Cardiac muscle cell (in vitro differentiated cells and primary cell): ENCODE measurements around the gene COL7A1. TPM values are rescaled to one million over a fixed set of nuclear protein-coding genes. Genes with fewer than 3 reads are reported as not detected.

ENCODE experiments used
- DNase-seq, 2 donors: peaks; one replicate each; pipeline versions ENCODE4 v3.0.0 to v3.0.0-alpha.2; 2010 to 2017; ENCODE audit warnings: low read depth in 1 of 2, low spot score in 1 of 2
- H3K27ac ChIP-seq: fragments of 200-600 bp; sonication (generic); 2 replicates; pipeline ENCODE4 v1.5.1; 2016
- H3K27me3 ChIP-seq: fragments of 200-600 bp; sonication (generic); 2 replicates; pipeline ENCODE4 v1.6.0; 2016; ENCODE audit warnings: control low read depth
- H3K36me3 ChIP-seq: fragments of 200-600 bp; sonication (generic); 2 replicates; pipeline ENCODE4 v1.5.1; 2016; ENCODE audit warnings: control low read depth
- H3K4me1 ChIP-seq: fragments of 200-600 bp; sonication (generic); 2 replicates; pipeline ENCODE4 v1.8.1; 2017; ENCODE audit warnings: low read depth, mild to moderate bottlenecking, mixed run types
- H3K4me3 ChIP-seq: fragments of 200-600 bp; sonication (generic); 2 replicates; pipeline ENCODE4 v1.5.1; 2016; ENCODE audit warnings: mild to moderate bottlenecking
- H3K9me3 ChIP-seq: fragments of 200-600 bp; sonication (generic); 2 replicates; pipeline ENCODE4 v1.5.1; 2017; ENCODE audit warnings: low read depth, mild to moderate bottlenecking, control low read depth
- CTCF ChIP-seq: IDR thresholded peaks from 2 replicates; pipeline ENCODE4 v1.5.1; 2012; ENCODE audit warnings: low read depth, mild to moderate bottlenecking, low read length
- polyA plus RNA-seq: library from polyadenylated mRNA; unstranded; fragments of >200 nt; fragmentation: Nextera tagmentation; extraction: Ambion mirVana; gene quantifications from 2 replicates; pipeline ENCODE4 v1.2.1, GENCODE V29; 2016
- total RNA-seq: library from RNA; depleted of rRNA; stranded (reverse); fragments of >200 nt; gene quantifications from 2 replicates; pipeline ENCODE4 v1.2.3, GENCODE V29; 2016

COL7A1 gene
- total and polyA plus RNA-seq, 2 experiments from 2014 or later = 53.8 to 63.0 TPM

DNA sequence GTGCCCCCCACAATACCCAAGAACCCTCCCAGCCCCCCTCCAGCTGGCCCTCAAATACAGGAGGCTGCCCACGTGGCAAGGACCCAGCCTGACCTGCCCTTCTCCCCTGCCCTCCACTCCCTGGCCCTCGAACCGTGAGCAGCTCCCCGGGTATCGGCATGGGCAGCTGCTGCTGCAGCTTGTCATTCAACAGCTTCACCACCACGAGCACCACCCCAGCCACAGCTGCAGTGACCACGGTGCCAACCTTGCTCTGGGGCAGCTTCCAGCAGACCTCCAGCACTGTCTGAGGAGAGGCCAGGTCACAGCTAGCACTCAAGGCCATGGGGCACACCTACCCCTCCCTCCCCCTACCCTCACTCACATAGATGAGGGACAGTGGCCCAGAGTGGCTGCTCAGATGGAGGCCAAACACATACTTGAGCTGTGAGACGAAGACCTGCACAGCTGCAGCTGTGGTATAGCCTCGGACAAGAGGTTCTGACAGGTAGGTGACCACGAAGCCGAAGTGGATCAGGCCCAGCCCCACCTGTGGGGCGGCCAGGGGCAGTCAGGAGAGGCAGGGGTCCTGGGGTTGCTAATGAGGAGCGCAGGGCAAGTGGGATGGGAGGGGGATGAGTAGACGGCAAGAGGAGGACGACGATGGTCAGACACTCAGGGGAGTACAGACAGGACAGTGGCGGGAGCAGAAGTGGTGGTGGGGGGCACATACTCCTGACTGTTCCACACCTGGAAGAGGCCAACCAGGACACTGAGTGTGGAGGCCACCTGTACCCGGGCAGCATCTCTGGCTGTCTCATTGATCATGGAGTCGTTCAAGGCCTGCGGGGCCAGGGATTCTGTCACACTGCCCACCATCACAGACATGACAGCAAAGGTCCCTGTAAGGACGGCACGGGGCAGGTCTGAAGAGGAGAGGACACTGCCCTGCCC lies 36.7 kb upstream of the COL7A1 start:
- Histone ChIP-seq H3K27me3 (no peaks in the 10 kb centered on the region), H3K4me3 (no peak overlapping the region), H3K36me3 (peaks cover 12% of the 10 kb centered on the region), H3K27ac (no peak overlapping the region), H3K9me3 (no peaks in the 10 kb centered on the region), H3K4me1 (peaks cover 12% of the 10 kb centered on the region)
- TF ChIP-seq CTCF = no peak
- no peak for DNase-seq

GRCh38 chr3:48630833-48631232 lies 35.7 kb upstream of the COL7A1 start:
- Histone ChIP-seq H3K27ac (no peak overlapping the region), H3K9me3 (no peaks in the 10 kb centered on the region), H3K36me3 (peaks cover 12% of the 10 kb centered on the region), H3K4me3 (no peak overlapping the region), H3K4me1 (peaks cover 7% of the 10 kb centered on the region), H3K27me3 (no peaks in the 10 kb centered on the region)
- TF ChIP-seq CTCF = no peak
- DNase-seq = no peak

GRCh38 chr3:48630407-48630806 lies 35.3 kb upstream of the COL7A1 start:
- Histone ChIP-seq H3K4me3 (no peak overlapping the region), H3K27ac (no peak overlapping the region), H3K27me3 (no peaks in the 10 kb centered on the region), H3K9me3 (no peaks in the 10 kb centered on the region), H3K4me1 (peaks cover 7% of the 10 kb centered on the region), H3K36me3 (peaks cover 12% of the 10 kb centered on the region)
- no peak for TF ChIP-seq CTCF
- no peak for DNase-seq

- no peak for DNase-seq
- peaks cover 12% of the 10 kb centered on the region for H3K36me3 ChIP-seq
- no peak overlapping the region for H3K27ac ChIP-seq
- peaks cover 7% of the 10 kb centered on the region for H3K4me1 ChIP-seq
- no peaks in the 10 kb centered on the region for H3K27me3 ChIP-seq
- no peak for TF ChIP-seq CTCF
- H3K9me3 ChIP-seq = no peaks in the 10 kb centered on the region
- H3K4me3 ChIP-seq = no peak overlapping the region
These were observed 34.8 kb upstream of the COL7A1 start for GRCh38 chr3:48629894-48630293.

- Histone ChIP-seq H3K9me3 (no peaks in the 10 kb centered on the region), H3K36me3 (peaks cover 12% of the 10 kb centered on the region)
These were observed 33.3 kb upstream of the COL7A1 start for GRCh38 chr3:48628277-48629017.

More at GRCh38 chr3:48628277-48629017, 33.3 kb upstream of the COL7A1 start:
- Histone ChIP-seq H3K27me3 (no peaks in the 10 kb centered on the region), H3K4me3 (no peak overlapping the region), H3K27ac (no peak overlapping the region), H3K4me1 (no peaks in the 10 kb centered on the region)
- DNase-seq = no peak
- TF ChIP-seq CTCF = no peak
